ENCODE results near the gene TBX21.

Gene TBX21

DNA sequence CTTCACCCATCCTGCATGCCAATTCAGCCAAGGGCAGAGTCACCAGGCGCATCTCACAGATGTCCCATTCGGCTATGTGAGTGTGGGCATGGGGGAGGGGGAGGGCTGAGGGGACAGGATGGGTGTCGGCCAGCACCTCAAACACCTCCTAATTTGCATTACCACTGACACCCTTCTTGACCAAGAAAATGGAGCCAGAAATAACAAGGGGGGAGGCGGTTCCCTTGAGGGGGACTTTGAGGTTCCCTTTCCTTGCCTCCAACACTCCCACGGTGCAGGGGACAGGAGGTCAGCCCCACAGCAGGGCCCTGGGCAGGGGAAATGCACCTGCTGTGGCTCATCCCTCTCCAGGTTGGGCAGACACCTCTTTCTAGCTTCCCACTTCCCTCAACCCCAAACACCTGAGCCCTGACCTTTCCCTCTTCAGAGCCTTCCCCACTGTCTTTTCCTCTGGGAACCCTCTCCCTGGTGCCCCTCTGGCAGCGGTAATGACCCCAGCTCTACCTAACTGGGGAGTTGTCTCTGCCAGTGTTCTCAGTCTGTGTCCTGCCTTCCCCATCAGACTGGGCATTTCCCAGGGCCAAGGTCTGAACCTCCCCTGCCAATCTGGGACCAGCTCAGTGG lies 18.2 kb upstream of the TBX21 start:
- no peak for DNase-seq (ENCODE audit: low read depth)

DNA sequence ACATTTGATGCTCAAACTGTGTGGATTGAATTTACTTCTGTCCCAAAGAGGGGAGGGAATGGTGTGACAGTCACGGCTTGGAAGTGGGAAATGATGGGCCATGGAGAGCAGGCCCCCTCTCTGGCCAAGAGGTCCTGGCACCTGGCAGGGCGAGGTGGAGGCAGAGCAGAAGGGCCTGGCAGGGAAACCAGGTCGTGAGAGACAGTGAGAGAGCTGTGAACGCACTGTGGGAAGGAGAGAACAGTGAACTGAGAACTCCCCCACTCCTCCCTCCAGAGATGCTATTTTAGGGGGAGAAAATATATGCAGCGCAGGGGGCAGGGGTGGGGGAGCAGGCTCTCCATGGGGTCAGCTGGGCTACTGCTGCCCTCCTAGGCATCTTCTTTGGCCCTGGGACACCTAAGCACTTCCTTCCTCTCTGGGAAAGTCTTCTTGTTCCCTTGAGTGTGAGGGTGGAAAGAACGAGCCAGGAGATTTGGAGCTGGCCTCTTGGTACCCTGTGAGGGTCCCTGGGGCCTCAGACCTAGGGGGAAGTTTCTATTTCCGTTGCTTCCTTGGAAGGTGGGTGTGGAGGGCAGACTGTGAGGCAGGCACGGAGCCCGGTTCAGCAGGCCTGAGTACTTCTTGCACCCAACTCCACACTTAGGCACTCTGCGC lies 17.2 kb upstream of the TBX21 start:
- DNase-seq (ENCODE audit: low read depth): no peak

DNA sequence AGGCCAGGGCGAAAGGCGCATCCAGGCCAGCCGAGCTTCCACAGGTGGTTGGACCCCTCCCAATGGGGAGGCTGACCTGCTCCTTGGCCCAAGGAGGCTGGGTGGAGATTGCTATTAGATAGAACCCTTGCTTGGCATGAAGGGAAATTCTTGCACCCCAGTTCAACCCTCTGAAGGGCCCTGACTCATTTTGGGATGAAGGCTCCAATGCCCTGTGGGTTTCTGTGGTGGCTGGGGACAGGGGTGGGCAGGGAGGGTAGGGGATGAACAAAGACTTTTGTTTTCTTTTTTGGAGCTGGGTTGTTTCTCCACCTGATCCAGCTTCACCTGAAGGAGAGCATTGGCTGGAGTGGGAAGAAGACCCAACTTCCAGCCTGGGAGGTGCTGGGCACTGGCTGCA lies 16.7 kb upstream of the TBX21 start:
- no peak for DNase-seq (ENCODE audit: low read depth)

DNA sequence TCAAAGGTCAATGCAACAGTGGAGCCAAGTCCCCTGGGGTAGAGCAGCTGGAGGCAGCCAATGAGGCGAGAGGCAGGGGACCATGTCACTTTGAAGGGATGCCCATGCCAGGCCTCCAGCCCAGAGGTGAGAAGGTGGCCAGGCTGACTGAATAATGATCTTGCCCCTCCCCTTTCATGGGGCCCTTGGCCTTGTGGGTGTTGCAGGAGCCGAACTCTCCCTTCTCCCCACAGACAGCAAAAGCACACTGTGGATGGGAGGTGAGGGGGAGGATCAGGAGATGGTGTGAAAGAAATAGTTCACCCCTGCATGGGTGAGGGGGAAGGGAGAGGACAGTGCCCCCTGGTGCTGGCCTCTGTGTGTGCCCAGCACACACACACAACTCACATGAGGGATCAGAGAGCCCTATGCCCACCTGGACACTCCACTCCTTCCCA lies 15.8 kb upstream of the TBX21 start:
- DNase-seq (ENCODE audit: low read depth): no peak

DNA sequence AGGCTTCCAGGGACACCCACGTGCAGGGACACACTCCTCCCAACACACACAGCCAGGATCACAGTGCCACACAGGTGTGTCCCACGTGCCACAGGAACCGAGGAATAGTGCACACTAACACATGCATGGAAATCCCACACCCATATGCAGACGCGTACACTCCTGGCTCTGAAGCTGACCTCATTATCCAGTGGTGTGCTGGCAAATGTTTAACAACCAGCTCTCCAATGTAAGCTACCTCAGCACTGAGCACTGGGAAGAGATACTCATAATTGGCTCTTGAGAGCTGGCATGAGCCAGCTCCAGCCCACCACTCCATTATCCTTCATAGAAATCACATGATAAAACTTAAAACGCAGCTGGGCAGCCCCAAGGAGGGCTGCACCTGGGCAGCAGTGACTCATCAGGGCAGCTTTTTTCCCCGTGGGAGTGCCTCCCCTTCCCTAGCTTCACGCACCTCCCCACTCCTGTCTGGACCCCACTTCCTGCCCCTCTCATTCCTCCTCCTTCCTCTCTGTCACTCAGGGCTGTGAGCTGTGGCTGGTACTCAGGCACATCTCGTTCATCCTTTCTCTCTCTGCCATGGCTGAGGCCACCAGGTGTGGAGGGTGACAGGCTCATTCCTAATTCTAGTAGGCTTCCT lies 14.9 kb upstream of the TBX21 start:
- no peak for DNase-seq (ENCODE audit: low read depth)

DNA sequence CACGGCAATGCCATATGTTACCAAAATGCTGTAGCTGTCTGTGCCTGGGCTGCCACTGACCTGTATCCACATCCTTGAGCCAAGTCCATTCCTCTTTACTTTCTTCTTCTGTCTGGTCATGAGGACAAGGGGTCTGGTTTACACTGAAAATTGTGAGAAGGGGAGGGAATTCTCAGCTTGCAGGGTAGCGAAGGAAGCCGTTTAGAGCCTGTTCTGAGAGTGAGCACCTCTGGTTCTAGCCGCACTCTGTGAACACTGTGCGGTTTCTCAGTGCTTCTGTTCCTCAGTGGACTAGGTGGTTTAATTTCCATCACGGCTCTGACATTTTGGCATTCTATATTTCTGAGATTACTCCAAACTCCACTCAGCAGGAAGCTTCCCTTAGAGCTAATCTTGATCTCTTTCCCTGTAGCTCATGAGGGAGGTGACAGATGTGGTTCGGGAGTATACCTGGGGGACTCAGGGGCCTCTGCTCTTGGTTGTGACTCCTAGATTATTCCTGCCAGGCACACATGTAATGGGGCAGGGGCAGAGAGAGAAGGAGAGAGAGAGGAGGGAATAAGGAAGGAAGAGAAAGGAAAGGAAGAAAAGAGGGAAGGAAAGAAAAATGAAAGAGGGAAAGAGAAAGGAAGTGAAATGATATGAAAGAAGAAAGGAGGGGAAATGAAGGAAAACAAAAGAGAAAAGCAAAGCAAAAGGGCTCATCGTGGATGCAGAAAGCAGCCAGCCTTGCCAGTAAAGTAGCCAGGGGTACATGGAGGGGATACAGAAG lies 14.2 kb upstream of the TBX21 start:
- DNase-seq (ENCODE audit: low read depth): no peak

DNA sequence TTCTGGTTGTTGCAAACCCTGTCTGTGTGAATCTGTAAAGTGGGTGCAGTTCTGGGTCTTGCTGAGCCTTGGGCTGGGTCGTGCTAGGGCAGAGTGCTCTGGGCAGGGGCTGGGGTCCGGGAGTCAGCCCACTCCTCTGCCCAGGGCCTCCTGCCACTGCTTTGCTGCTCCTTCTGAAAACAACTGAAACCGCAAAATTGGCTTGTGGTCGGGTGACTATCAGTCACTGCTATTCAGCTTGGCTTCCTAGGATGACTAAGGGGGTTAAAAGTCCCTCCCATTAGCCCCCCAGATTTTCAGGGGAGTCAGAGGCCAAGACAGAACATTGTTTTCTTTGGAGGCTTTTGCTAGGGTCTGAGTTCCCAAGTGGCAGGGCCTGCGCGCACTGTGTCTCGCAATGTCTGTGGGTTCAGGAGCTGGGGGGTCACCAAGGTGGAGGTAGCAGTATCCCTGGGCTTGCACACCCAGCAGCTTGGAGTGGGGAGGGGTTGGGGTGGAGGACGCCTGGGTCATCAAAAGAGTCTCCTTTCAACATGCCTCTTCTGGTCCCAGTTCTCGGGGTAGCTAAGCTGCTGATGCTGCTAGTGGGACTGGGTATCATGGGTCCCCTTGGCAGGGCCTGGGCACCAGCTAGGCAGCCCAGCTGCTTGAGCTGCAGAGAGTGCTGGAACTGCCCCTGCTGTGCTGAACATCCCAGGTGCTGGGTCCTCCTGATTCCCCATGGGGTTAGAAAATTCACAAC lies 13.5 kb upstream of the TBX21 start:
- no peak for DNase-seq (ENCODE audit: low read depth)

DNA sequence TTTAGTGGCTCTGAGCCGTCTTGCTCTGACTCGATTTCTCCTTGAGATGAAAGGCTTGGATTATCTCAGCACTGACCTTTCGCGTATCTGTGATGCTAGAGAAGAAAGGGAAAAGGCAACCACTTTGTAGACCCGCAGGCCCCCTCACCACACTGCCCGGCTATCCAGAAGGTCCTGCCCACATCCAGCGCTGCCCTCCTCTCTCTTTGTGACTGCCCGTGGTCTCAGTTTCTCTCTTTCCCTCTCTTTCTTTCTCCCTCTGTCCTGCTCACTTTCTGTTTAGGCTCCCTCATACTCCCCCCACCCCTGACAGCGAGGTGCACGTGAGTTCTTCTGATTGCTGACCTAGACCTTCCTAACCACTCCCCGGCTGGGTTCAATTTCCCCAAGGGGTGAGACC lies 12.8 kb upstream of the TBX21 start:
- no peak for DNase-seq (ENCODE audit: low read depth)

DNA sequence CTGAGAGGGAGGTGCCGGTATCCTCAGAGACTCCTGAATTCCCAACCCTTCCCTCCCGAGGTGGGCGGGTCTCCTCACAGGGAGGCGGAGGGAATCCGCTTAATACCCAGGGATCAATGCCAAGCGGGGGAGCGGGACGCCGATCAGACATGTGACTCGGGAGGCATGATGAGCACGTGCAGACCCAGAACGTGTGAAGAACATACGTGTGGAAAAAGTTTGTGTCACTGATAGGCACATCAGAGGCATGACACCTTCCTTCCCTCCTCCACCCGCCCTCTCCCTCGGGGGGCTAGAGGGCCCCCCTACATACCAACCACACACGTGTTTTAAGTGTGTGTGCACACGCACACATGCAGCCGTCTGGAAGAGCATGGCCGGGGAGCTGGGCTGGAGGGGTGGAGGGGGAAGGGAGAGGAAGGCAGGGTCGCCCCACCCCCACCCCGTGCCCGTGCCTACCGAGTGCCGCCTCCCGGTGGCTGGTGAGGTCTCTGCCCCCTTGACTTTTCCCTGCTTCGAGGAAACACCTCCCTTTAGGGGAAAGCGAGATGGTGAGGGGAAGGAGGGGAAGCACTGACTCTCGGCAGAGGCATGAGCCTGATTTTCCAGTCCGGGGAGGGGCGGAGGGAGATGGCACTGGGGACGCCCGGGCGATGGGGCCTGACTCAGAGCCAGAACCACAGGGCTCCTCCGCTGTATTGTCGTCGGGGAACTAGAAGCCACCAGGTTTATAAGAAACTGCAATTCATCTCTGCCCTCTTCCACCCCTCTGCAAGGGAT lies 12.1 kb upstream of the TBX21 start:
- DNase-seq (ENCODE audit: low read depth): peak; percentile 79

DNA sequence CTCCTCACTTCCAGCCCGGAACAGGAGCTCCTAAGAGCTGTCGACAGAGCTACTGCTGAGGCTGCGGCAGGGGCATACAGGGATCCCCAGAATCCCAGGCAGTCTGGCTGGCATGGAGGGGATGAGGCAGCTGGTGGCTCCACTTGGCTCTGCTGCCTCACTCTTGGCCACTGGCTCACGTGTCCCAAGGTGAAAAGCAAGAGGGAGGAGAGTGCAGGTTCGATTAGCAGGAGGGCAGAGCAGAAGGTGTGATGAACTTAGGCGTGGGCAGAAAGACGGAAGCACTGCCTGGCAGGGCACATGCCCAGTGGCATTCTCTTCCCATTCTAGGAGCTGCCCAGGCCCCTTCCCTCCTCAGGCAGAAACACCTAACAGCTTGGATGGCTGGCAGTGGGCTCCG lies 11.3 kb upstream of the TBX21 start:
- no peak for DNase-seq (ENCODE audit: low read depth)

DNA sequence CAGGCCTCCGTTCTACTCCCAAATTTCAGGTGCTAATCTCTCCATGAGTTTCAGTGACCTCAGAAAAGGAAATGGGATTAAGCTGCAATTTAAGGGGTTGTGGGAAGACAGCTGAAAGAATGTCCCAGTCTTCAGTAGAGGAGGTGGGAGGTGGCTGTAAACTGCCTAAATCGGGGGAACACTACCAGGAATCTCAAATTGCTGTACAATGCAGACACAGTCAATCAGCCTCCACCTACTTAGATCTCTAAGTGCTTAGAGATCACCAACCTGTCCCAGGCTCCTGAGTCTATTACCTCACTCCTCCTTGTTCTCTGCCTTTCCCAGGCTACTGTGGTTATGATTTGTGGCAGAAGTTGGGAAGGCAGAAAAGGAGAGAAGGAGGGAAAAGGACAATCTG lies 8.3 kb upstream of the TBX21 start:
- no peak for DNase-seq (ENCODE audit: low read depth)

DNA sequence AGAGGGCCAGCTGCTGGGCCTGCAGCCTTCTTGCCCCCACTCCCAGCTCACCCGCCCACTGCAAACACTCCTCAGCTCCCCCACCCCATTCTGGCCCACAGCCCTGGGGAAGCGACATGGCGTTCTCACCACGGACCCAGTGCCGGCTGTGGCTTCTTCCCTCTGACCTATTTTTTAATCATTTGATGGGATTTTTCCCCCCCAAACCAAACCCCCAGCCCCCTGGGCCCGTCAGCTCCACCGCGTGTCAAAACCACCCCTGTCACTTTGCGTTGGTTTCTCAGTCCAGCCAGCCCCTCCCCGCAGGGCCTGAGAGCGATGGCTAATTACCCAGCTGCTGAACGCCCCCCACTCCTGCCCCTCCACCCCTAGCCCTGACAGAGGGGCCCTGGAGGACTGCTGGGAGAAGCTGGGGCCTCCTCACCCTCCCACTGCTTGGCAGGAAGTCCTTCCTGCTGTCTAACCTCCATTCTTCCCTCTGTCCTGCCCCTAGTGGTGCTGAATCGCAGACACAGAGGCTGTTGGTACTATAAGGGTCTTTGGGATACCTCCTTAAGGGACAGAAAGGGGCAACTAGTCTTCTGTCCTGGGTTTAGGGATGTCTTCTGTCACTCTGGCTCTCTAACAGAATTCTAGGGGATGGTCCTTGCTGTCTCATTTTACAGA lies 7.5 kb upstream of the TBX21 start:
- no peak for DNase-seq (ENCODE audit: low read depth)

DNA sequence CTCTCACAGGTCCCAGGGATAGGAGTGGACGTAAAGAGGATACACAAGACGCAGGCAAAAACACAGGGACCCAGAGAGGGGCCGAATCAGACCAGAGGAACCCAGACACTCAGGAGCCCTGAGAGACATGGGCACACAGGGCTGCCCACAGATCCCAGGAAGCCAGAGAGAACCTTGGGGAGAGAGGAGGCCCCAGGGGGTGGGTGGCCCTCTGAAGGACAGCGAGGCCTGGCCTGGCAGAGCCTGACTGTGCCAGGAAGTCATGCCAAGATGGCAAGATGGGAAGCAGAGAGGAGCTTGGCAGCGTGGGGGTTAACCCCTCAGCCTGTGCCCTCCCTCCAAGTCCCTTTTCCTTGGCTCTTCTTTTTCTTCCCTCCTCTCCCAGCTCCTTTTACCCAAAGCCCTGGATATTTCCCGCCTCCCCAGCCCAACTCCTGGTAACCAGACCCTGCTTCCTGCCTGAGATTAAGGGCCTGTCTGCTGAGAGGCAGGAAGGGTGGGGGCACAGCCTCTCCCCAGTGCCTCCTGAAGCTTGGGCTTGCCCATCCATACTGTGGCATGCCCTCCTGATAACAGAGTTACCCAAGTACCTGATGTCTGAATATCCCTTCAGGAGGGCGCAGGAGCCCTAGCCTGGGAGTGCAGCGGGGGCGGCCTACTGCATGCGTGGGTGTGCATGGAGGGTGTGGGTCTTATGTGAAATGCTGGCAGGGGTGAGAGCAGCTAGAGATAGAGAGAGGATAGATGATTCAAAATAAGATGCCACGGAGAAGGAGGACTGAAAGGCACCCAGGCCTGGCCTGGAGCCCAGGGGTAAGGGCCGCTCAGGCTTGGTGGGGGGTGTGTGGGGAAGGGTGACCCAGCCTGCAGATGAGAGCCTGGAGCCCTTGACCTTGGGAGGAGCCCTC lies 6.0 kb upstream of the TBX21 start:
- no peak for DNase-seq (ENCODE audit: low read depth)

DNA sequence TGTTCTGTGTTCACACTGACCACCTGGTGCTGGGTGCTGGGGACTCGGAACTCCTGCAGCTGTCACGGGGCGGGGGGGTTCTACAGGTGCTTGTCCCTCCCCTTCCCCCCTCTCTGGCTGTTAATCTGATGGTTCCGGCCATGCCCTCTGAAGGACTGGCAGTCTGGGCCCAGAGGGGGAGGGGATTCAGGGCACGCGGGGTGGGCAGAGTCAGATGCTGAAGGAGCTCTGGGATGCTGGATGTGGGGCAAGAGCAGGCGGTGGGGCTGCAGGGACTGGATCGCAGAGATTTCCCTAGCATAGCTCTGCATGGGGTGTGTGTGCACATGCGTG lies 5.4 kb upstream of the TBX21 start:
- no peak for DNase-seq (ENCODE audit: low read depth)

DNA sequence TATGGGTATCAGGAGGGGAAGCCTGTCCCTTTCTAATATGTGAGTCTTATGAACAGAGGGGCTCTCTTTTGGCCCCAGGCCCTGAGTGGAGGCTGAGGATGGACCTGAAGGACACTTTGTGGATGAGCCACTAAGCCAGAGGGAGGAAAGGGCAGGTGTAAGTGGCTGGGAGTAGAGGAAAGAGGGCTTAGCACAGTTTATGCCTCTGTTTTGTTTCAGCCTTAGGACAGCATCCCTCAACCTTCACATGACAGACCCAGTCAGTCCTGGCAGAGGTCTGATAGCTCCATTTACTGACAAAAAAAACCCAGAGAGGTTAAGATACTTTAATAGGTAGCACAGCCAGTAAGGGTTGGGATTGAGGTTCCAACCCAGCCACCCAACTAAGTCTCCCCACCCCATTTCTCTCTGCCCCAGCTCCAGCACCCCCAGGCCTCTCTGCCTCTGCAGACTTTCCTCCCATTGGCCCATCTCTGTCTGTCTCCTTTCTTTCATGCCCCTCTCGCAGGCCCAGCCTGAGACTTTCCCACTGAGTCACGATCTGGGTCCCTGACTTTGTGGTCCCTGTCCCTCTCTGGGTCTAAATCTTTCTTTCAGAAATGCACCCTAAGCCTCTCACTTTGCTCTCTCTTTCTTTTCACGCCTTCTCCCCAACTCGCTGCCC lies 4.7 kb upstream of the TBX21 start:
- DNase-seq (ENCODE audit: low read depth): no peak

DNA sequence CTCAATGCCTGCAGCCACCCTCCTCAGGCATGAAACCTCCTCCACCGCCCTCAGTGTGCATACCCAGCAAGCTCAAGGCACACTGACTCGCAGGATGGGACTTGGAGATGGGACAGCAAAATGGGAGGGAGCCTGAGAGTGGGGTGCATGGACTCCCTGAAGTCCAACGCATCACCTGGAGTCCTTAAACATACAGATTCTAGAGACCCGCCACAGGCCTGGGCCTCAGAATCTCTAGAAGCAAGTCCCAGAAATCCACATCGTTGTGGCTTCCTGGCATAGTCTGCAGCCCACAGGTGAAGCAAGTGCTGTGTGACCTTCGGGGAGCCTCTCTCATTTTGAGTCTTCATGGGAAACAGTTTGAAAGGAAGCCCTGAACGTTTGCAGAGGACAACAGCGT lies 3.6 kb upstream of the TBX21 start:
- no peak for DNase-seq (ENCODE audit: low read depth)

DNA sequence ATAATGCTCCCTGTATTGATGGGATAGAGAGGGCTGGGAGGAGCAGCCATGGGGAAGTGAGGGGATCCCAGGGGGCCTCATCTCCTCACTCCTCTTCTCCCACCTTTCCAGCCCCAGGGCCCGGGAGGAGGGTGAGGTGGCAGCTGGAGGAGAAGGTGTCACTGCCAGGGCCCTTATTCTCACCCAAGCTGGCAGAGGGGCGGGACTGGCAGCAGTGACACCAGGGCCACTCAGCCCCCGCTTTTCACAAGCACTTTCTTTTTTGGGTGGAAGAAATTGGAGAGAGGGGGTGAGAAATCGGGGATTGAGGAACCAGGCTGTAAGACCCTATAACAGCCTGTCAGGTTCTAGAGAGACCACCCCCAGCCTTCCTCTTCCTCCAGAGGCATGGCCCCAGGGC lies 2.4 kb upstream of the TBX21 start:
- no peak for DNase-seq (ENCODE audit: low read depth)

DNA sequence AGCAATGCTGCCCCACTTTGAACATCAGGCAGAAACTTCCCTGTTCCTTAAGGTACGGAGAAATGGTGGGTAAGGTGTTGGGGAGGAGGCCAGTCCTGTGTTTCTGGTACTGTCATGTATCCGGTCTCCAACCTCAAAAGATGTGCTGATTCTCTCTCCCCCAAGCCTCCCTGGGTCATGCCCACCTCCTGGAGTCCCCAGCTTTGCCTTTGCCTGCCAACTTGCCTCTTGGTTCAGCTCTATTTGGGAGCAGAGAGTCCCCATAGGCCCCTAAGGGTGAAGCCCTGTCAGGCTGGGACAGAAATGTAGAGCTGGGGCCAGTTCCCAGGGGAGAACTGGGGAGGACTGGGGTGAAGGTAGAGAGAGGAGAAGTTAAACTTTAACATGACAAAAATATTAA lies 1.6 kb upstream of the TBX21 start:
- DNase-seq (ENCODE audit: low read depth): no peak

DNA sequence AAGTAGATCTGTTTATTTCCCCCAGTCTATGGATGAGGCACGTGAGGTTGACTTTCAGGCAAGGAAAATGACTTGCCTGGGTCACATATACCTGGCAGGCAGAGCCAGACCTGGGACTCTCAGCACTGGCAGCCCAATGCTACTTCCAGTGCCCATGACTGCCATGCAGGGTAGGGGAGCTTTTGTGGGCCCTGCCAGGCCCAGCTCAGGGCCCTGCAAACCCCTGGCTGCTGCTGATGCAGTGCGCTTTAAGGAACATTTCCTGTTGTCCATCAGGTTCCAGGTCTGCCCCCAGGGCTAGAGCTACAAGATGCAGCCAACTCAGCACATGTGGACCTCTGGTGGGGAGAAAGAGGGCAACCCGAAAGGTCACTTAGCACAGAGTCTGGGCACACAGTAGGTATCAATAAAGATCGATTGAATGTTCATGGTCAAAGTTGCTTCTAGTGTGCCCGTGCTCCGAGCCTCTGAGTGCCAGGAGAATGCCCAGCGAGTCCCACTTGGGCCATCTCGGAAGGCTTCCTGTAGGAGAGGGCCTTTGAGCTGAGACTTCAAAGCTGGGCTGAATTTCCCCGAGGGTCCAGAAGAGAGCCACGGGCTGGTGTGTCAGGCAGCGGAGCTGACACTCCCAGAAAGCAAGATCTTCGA lies 513 bp upstream of the TBX21 start:
- DNase-seq (ENCODE audit: low read depth): no peak
